Hepatocyte (in vitro differentiated cells): ENCODE measurements around the gene SETBP1. TPM values are rescaled to one million over a fixed set of nuclear protein-coding genes. Genes with fewer than 3 reads are reported as not detected.

Experiments
- DNase-seq: peaks from one replicate; pipeline ENCODE4 v3.0.0-alpha.2; 2016; ENCODE audit warnings: low spot score
- H2AFZ ChIP-seq: fragments of 200-600 bp; sonication (generic); 2 replicates; pipeline ENCODE4 v1.6.0; 2016; ENCODE audit warnings: antibody characterized with exemption, mild to moderate bottlenecking
- H3K27ac ChIP-seq: fragments of 200-600 bp; sonication (generic); 2 replicates; pipeline ENCODE4 v1.5.1; 2016; ENCODE audit warnings: mild to moderate bottlenecking
- H3K27me3 ChIP-seq: fragments of 200-600 bp; sonication (generic); 2 replicates; pipeline ENCODE4 v1.6.1; 2016
- H3K36me3 ChIP-seq: fragments of 200-600 bp; sonication (generic); replicated peaks from 2 replicates; pipeline ENCODE4 v1.5.1; 2016; ENCODE audit warnings: low read depth; ENCODE audit not compliant: insufficient read depth
- H3K4me1 ChIP-seq: fragments of 200-600 bp; sonication (generic); 2 replicates; pipeline ENCODE4 v1.5.1; 2016; ENCODE audit warnings: mild to moderate bottlenecking, moderate library complexity; ENCODE audit not compliant: insufficient read depth
- H3K4me2 ChIP-seq: fragments of 200-600 bp; sonication (generic); 2 replicates; pipeline ENCODE4 v1.6.0; 2016
- H3K4me3 ChIP-seq: fragments of 200-600 bp; sonication (generic); 2 replicates; pipeline ENCODE4 v1.5.1; 2016; ENCODE audit warnings: mild to moderate bottlenecking
- H3K79me2 ChIP-seq: fragments of 200-600 bp; sonication (generic); 2 replicates; pipeline ENCODE4 v1.6.0; 2017; ENCODE audit warnings: mild to moderate bottlenecking
- H3K9me2 ChIP-seq: fragments of 200-600 bp; sonication (generic); replicated peaks from 2 replicates; pipeline ENCODE4 v1.6.0; 2017; ENCODE audit warnings: mild to moderate bottlenecking; ENCODE audit not compliant: insufficient read depth
- H3K9me3 ChIP-seq: fragments of 200-600 bp; sonication (generic); 2 replicates; pipeline ENCODE4 v1.5.1; 2016; ENCODE audit warnings: low read depth, mild to moderate bottlenecking
- H4K20me1 ChIP-seq: fragments of 200-600 bp; sonication (generic); 2 replicates; pipeline ENCODE4 v1.6.0; 2016; ENCODE audit warnings: mild to moderate bottlenecking; ENCODE audit not compliant: insufficient read depth, poor library complexity, severe bottlenecking
- EZH2 ChIP-seq: fragments of 200-600 bp; sonication (generic); IDR thresholded peaks from 2 replicates; pipeline ENCODE4 v1.6.1; 2016; ENCODE audit warnings: antibody characterized with exemption, mild to moderate bottlenecking, borderline replicate concordance
- EZH2phosphoT487 ChIP-seq: fragments of 200-600 bp; sonication (generic); IDR thresholded peaks from one replicate; pipeline ENCODE4 v1.6.1; 2018; ENCODE audit warnings: antibody characterized with exemption, mild to moderate bottlenecking, low read depth, moderate library complexity; ENCODE audit not compliant: unreplicated experiment, severe bottlenecking
- WGBS: methylation state at CpG from one replicate; pipeline ENCODE4 v1.1.6; 2016; ENCODE audit warnings: low lambda C conversion rate; ENCODE audit errors: missing lambda C conversion rate; 5-methylcytosine and 5-hydroxymethylcytosine counted together
- polyA plus RNA-seq: library from polyadenylated mRNA; unstranded; fragments of >200 nt; fragmentation: Nextera tagmentation; extraction: Ambion mirVana; gene quantifications from 2 replicates; pipeline ENCODE4 v1.2.1, GENCODE V29; 2016
- total RNA-seq: library from RNA; depleted of rRNA; stranded (reverse); fragments of >200 nt; gene quantifications from 2 replicates; pipeline ENCODE4 v1.2.3, GENCODE V29; 2014
- TF ChIP-seq, protein P1 (sequence below): fragments of 200-600 bp; sonication (generic); IDR thresholded peaks from 2 replicates; pipeline ENCODE4 v1.5.1; 2016; ENCODE audit warnings: antibody characterized with exemption, mild to moderate bottlenecking; ENCODE audit not compliant: poor library complexity

The SETBP1 gene
- total and polyA plus RNA-seq, 2 experiments from 2014 or later: 10.3 to 21.1 TPM

DNA sequence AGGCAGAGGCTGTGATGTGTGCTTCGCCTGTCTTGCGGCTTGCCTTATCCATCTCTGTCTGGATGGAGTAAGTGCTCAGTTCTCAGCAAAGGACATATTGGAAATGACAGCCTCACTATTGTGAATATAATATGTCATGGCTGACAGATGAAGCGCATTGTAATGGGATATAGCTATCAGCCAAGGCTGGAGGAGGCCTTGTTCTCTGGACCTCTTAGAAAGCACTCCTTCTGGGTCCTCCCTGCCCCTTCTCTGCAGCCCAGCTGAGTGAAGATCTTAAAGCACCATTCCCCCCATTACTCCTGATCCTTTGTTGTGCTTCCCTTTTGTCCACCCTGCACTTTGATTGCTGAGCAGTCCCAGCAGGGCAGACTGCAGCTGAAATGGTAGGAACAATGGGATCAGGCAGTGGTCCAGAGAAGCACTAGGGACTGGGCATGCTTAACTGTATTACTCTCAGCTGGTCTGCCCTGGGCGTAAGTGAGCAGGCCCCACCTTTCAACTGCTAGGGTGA, 265.3 kb downstream of the SETBP1 start:
- Histone ChIP-seq H3K4me2 (no peak overlapping the region), H3K4me3 (no peak overlapping the region), H3K9me3 (no peaks in the 10 kb centered on the region), H3K79me2 (peaks cover 23% of the 10 kb centered on the region), H3K27ac (no peak overlapping the region), H3K27me3 (no peaks in the 10 kb centered on the region), H3K4me1 (peaks cover 12% of the 10 kb centered on the region), H2AFZ (no peak overlapping the region), H3K36me3 (no peaks in the 10 kb centered on the region), H4K20me1 (no peaks in the 10 kb centered on the region), H3K9me2 (no peaks in the 10 kb centered on the region)
- TF ChIP-seq EZH2phosphoT487: no peak
- no peak for TF ChIP-seq EZH2
- TF ChIP-seq, protein P1, sequence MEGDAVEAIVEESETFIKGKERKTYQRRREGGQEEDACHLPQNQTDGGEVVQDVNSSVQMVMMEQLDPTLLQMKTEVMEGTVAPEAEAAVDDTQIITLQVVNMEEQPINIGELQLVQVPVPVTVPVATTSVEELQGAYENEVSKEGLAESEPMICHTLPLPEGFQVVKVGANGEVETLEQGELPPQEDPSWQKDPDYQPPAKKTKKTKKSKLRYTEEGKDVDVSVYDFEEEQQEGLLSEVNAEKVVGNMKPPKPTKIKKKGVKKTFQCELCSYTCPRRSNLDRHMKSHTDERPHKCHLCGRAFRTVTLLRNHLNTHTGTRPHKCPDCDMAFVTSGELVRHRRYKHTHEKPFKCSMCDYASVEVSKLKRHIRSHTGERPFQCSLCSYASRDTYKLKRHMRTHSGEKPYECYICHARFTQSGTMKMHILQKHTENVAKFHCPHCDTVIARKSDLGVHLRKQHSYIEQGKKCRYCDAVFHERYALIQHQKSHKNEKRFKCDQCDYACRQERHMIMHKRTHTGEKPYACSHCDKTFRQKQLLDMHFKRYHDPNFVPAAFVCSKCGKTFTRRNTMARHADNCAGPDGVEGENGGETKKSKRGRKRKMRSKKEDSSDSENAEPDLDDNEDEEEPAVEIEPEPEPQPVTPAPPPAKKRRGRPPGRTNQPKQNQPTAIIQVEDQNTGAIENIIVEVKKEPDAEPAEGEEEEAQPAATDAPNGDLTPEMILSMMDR: no peak
- no peak for DNase-seq
- 81% methylated on average over 4 of the region's 4 CpGs for WGBS

DNA sequence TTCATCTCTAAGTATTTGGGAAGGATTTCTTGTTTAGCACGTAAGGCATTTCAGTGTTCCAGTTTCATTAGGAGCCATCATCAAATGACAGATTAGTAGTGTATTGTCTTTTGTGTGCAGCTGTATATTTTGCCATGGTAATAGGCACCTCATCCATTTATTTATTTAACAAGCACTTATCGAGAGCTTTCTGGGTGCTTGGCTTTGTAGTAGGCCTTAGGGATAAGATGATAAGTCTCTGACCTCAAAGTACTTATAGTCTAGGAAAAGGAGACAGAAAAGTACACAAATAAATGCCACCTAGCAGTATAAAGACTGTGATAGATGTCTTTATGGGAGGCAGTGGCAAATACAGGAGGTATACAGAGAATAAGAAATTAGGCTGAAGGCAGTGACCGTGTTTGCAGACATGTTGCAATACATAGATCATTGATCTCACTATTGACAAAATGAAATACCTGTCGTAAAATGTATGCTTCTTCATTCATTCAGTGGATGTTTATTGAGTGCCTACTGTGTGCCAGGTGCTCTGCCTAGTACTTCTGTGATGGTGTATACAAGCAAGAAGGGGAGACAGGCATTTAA, 265.9 kb downstream of the SETBP1 start:
- Histone ChIP-seq H2AFZ (no peak overlapping the region), H3K27me3 (no peaks in the 10 kb centered on the region), H4K20me1 (no peaks in the 10 kb centered on the region), H3K27ac (peak overlapping the region; percentile 6), H3K4me3 (no peak overlapping the region), H3K9me3 (no peaks in the 10 kb centered on the region), H3K9me2 (no peaks in the 10 kb centered on the region), H3K4me2 (no peak overlapping the region), H3K4me1 (peaks cover 12% of the 10 kb centered on the region), H3K36me3 (no peaks in the 10 kb centered on the region), H3K79me2 (peaks cover 19% of the 10 kb centered on the region)
- DNase-seq: no peak
- whole genome bisulfite sequencing: 53% methylated on average over 4 of the region's 4 CpGs
- TF ChIP-seq EZH2 (no peak), EZH2phosphoT487 (no peak)
- TF ChIP-seq, protein P1: no peak

DNA sequence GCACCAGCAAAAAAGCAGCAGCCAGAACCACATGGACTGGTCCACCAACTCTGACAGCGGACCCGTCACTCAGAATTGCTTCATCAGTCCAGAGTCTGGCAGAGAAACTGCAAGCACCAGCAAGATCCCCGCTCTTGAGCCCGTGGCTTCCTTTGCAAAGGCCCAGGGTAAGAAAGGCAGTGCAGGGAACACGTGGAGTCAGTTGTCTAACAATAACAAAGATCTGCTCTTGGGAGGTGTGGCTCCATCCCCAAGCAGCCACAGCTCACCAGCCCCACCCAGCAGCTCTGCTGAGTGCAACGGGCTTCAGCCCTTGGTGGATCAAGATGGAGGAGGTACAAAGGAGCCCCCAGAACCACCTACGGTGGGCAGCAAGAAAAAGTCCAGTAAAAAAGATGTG, 269.3 kb downstream of the SETBP1 start:
- WGBS: 90% methylated on average over 7 of the region's 7 CpGs
- Histone ChIP-seq H3K4me2 (no peak overlapping the region), H3K9me3 (no peaks in the 10 kb centered on the region), H3K4me3 (no peak overlapping the region), H3K79me2 (peaks cover 8% of the 10 kb centered on the region), H3K27me3 (no peaks in the 10 kb centered on the region), H3K9me2 (no peaks in the 10 kb centered on the region), H2AFZ (no peak overlapping the region), H3K4me1 (peaks cover 12% of the 10 kb centered on the region), H4K20me1 (no peaks in the 10 kb centered on the region), H3K36me3 (no peaks in the 10 kb centered on the region), H3K27ac (no peak overlapping the region)
- DNase-seq: no peak
- no peak for TF ChIP-seq EZH2phosphoT487
- TF ChIP-seq EZH2: no peak
- TF ChIP-seq, protein P1: no peak
